ENCODE results near the gene CUX1.

- TF ChIP-seq POLR2A (IDR thresholded peaks at IDR 0.05) = no peak
- no peak for TF ChIP-seq CTCF (IDR thresholded peaks at IDR 0.05)
- no peak for TF ChIP-seq POLR2AphosphoS5 (IDR thresholded peaks at IDR 0.05)
Measured at GRCh38 chr7:102208826-102209225, 391.4 kb downstream of the CUX1 start.

Measured in breast epithelium (tissue), 3 donors.